Progenitor cell of endocrine pancreas (in vitro differentiated cells): ENCODE measurements around the gene BTN1A1. TPM values are rescaled to one million over a fixed set of nuclear protein-coding genes. Genes with fewer than 3 reads are reported as not detected.

Source experiments
- DNase-seq: peaks from one replicate; pipeline ENCODE4 v3.0.0; 2021; ENCODE audit warnings: low spot score; ENCODE audit not compliant: unreplicated experiment
- H3K27ac Mint-ChIP-seq: 2 replicates; pipeline ENCODE4 v1.8.0; 2021; ENCODE audit warnings: mild to moderate bottlenecking, moderate library complexity, mixed read lengths
- H3K27me3 Mint-ChIP-seq: 2 replicates; pipeline ENCODE4 v1.8.0; 2021; ENCODE audit warnings: mixed read lengths
- H3K36me3 Mint-ChIP-seq: 2 replicates; pipeline ENCODE4 v1.8.0; 2022; ENCODE audit warnings: mixed read lengths; ENCODE audit not compliant: insufficient read depth
- H3K4me1 Mint-ChIP-seq: 2 replicates; pipeline ENCODE4 v1.8.0; 2021; ENCODE audit warnings: low read depth, mixed read lengths
- H3K4me3 Mint-ChIP-seq: 2 replicates; pipeline ENCODE4 v1.8.0; 2021; ENCODE audit warnings: low read depth, mild to moderate bottlenecking, moderate library complexity, mixed read lengths
- H3K9me3 Mint-ChIP-seq: 2 replicates; pipeline ENCODE4 v1.8.0; 2021; ENCODE audit warnings: low read depth, mixed read lengths
- CTCF ChIP-seq: fragments of 200-600 bp; sonication (generic); IDR thresholded peaks from one replicate; pipeline ENCODE4 v1.5.0; 2021; ENCODE audit warnings: antibody characterized with exemption, mild to moderate bottlenecking; ENCODE audit not compliant: unreplicated experiment
- total RNA-seq: library from RNA; stranded (reverse); gene quantifications from 2 replicates; pipeline ENCODE4 v1.2.1, GENCODE V29; 2021

The BTN1A1 gene
- total RNA-seq, 1 donor from 2014 or later: 1.5 TPM

DNA sequence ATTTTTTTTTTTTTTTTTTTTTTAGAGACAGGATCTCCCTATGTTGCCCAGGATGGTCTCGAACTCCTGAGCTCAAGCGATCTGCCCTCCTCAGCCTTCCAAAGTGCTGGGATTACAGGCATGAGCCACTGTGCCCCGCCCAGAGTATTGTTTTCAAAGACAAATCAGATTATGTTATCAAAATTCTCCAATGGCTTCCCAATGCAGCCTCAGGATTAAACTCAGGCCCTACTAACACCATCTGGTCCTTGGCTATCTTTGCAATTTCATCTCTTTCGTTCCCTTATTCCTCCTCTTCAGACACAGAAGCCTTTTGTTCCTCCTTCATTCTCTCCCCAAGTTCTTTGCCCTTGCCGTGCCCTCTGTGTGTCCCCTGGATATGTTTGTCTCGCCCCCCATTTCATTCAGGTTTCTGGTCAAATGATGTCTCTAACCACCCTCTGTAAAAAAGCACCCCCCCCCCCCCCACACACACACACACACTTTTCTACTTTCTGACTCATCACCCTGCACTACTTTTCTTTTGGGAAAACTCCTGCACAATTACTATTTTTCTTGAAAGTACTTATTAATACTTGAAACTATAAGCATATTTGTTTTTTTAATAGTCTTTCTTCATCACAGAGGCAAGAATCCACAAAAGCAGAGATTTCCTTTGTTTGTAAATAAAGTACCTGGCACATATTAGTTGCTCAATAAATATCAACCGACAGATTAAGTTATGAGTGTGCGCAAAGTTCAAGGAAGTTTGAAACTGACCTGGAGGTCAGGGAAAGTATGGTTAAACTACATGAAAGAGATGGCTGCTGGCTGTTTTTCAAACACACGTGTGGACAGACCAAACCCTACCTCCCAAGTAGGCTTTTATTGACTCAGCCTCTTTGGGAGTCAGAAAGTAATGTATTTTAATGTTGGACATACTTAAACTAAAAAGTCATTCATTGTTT, 16.7 kb downstream of the BTN1A1 start:
- H3K9me3 Mint-ChIP-seq: no peaks in the 10 kb centered on the region
- H3K4me1 Mint-ChIP-seq: peaks cover 5% of the 10 kb centered on the region
- H3K27ac Mint-ChIP-seq: no peak overlapping the region
- no peak overlapping the region for H3K4me3 Mint-ChIP-seq
- no peak for DNase-seq
- no peaks in the 10 kb centered on the region for H3K36me3 Mint-ChIP-seq
- TF ChIP-seq CTCF: no peak
- no peaks in the 10 kb centered on the region for H3K27me3 Mint-ChIP-seq

DNA sequence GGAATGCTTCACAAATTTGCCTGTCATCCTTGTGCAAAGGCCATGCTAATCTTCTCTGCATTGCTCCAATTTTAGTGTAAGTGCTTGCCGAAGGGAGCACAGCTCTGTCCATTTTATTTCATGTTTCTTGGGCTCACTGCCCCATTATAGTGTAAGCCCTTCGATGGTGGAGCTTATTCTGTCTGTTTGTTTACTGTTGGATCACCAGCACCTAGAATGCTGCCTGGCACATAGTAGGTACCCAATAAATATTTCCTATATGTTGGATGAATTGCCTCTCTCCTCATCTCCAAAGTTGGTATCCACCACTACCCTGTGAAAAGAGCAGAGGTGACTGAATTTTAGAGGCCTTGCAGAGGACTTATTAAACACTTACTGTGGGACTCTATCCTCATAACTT, 19.3 kb downstream of the BTN1A1 start:
- no peak for TF ChIP-seq CTCF
- no peak overlapping the region for H3K4me3 Mint-ChIP-seq
- peaks cover 24% of the 10 kb centered on the region for H3K4me1 Mint-ChIP-seq
- no peak overlapping the region for H3K27ac Mint-ChIP-seq
- DNase-seq: no peak
- no peaks in the 10 kb centered on the region for H3K9me3 Mint-ChIP-seq
- no peaks in the 10 kb centered on the region for H3K36me3 Mint-ChIP-seq
- H3K27me3 Mint-ChIP-seq: no peaks in the 10 kb centered on the region

DNA sequence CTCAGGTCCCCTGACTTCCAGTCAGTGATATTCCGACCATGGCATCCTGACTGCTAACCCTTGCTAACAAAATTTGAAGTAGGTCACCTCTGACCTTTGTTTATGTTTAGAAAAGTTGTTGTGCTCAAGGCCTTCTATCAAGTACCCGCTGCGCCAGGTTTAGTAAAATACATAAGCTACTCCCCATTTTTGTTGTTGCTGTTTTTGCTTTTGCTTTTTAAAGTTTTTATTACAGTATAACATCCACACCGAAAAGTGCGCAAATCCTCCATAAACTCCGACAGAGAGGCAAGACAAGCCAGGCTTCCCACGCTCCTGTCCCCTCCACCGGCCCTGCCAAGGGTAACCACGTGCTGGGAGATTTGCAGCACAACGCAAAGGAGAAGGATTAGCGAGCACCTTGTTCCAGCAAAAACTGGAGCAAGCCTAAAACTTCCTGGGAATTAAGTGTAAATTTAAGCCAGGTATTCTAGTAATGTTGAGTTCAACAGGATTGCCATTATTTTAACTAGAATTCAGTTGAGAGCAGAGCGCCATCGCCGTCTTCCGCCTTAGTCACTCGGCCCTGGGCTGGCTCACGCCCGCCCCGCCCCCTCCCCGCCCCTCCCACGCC, 20.2 kb downstream of the BTN1A1 start:
- no peak for TF ChIP-seq CTCF
- peak; percentile 40 for DNase-seq
- Mint-ChIP-seq H3K27me3 (no peaks in the 10 kb centered on the region), H3K9me3 (no peaks in the 10 kb centered on the region), H3K27ac (peak overlapping the region; percentile 95), H3K4me3 (peak overlapping the region; percentile 78), H3K36me3 (no peaks in the 10 kb centered on the region), H3K4me1 (peaks cover 22% of the 10 kb centered on the region)

- H3K36me3 Mint-ChIP-seq: no peaks in the 10 kb centered on the region
- H3K4me3 Mint-ChIP-seq: peak overlapping the region; percentile 72
- H3K27ac Mint-ChIP-seq: peak overlapping the region; percentile 99
- H3K9me3 Mint-ChIP-seq: no peaks in the 10 kb centered on the region
- H3K27me3 Mint-ChIP-seq: no peaks in the 10 kb centered on the region
- H3K4me1 Mint-ChIP-seq: peaks cover 22% of the 10 kb centered on the region
- TF ChIP-seq CTCF: no peak
- peak; percentile 83 for DNase-seq
Measured at GRCh38 chr6:26520850-26521599, 20.9 kb downstream of the BTN1A1 start.
